NCI-H526 (cell line): ENCODE results near the gene ABHD2.
A peak's percentile ranks its signal among the peaks of the same experiment; 100 is the strongest.

Source experiments
- DNase-seq, 2 experiments: peaks; one replicate each; lab custom pipeline; 2025; lab: John Stamatoyannopoulos, UW

Gene ABHD2

GRCh38 chr15:89098281-89098680, 10.0 kb downstream of the ABHD2 start:
- DNase-seq: peak in 1 of 2 experiments; percentile 4

GRCh38 chr15:89099968-89100367, 11.7 kb downstream of the ABHD2 start:
- no peak for DNase-seq

- DNase-seq: no peak
These were observed 13.3 kb downstream of the ABHD2 start for GRCh38 chr15:89101302-89102193.

GRCh38 chr15:89103481-89104171, 15.4 kb downstream of the ABHD2 start:
- DNase-seq: no peak

GRCh38 chr15:89104172-89104564, 15.9 kb downstream of the ABHD2 start:
- DNase-seq: no peak

- no peak for DNase-seq
These were observed 16.9 kb downstream of the ABHD2 start for GRCh38 chr15:89105147-89105546.

- DNase-seq: no peak
These were observed 17.9 kb downstream of the ABHD2 start for GRCh38 chr15:89106200-89106599.

GRCh38 chr15:89107984-89108383, 19.7 kb downstream of the ABHD2 start:
- DNase-seq: no peak

GRCh38 chr15:89108835-89109234, 20.6 kb downstream of the ABHD2 start:
- no peak for DNase-seq

GRCh38 chr15:89109238-89109637, 21.0 kb downstream of the ABHD2 start:
- peak in 1 of 2 experiments; percentile 7 for DNase-seq

GRCh38 chr15:89110060-89110459, 21.8 kb downstream of the ABHD2 start:
- DNase-seq: no peak

GRCh38 chr15:89111352-89111751, 23.1 kb downstream of the ABHD2 start:
- no peak for DNase-seq

GRCh38 chr15:89111961-89112340, 23.7 kb downstream of the ABHD2 start:
- DNase-seq: no peak

GRCh38 chr15:89112341-89112971, 24.2 kb downstream of the ABHD2 start:
- DNase-seq: no peak

- DNase-seq: no peak
These were observed 25.2 kb downstream of the ABHD2 start for GRCh38 chr15:89113296-89114024.

GRCh38 chr15:89114990-89115389, 26.7 kb downstream of the ABHD2 start:
- DNase-seq: peak in 1 of 2 experiments; percentile 30

- DNase-seq: peak; percentile 81 to 87
These were observed 27.3 kb downstream of the ABHD2 start for GRCh38 chr15:89115547-89115946.

- no peak for DNase-seq
These were observed 28.1 kb downstream of the ABHD2 start for GRCh38 chr15:89116404-89116803.

GRCh38 chr15:89117790-89118189, 29.5 kb downstream of the ABHD2 start:
- DNase-seq: no peak

- no peak for DNase-seq
These were observed 30.3 kb downstream of the ABHD2 start for GRCh38 chr15:89118481-89118989.

- DNase-seq: peak; percentile 7 to 9
These were observed 31.5 kb downstream of the ABHD2 start for GRCh38 chr15:89119489-89120478.
